Measurements from ENCODE around the gene EFS. TPM values are rescaled to one million over a fixed set of nuclear protein-coding genes. Genes with fewer than 3 reads are reported as not detected.

The EFS gene, protein sequence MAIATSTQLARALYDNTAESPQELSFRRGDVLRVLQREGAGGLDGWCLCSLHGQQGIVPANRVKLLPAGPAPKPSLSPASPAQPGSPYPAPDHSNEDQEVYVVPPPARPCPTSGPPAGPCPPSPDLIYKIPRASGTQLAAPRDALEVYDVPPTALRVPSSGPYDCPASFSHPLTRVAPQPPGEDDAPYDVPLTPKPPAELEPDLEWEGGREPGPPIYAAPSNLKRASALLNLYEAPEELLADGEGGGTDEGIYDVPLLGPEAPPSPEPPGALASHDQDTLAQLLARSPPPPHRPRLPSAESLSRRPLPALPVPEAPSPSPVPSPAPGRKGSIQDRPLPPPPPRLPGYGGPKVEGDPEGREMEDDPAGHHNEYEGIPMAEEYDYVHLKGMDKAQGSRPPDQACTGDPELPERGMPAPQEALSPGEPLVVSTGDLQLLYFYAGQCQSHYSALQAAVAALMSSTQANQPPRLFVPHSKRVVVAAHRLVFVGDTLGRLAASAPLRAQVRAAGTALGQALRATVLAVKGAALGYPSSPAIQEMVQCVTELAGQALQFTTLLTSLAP
- 10 to 100 TPM in 1 of 4 donors, 1 to 10 TPM in 3; 7.0 to 12.9 (median 8.6) TPM for total RNA-seq

DNA sequence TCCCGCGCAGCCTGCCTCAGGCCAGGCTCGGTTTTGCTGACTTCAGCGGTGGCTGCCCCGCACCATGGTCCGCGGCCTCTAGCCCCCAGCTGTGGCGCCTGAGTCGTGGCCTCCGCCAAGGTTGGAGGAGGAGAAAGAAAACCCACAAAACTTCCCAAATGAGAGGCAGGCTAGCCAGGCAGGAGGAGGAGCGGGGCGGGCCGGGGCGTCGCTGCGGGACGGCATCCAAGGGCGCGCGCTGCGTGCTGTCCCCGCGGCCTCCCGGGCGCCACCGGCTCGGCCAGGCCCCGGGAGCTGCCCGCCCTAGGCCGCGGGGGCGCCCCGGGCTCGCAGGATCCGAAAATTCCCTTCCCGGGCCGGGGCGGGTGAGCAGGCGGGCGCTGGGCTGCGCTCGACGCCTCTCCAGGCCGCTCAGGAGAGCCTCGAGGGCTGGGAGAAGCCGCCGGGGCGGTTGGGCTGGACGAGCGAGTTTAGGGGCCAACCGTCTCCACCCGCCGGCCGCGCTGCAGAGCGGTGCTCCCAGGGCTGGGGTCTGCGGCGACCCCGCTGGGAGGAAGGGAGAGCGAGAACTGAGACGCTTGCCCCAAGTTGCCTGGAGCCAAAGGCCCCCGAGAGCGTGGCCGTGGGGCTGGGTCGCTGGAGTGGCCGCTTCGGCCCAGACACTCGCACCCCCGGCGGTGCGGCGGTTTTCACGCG lies at the start of gene EFS:
EFS (minus strand) TSS at position 137 of the 696 bp plus-strand sequence. CDS start 147 bp downstream, outside the sequence.
- WGBS, 2 donors, result 3 to 4% methylated on average over 10 to 18 of the region's 74 CpGs
- DNase-seq, result peak; percentile 47
- Histone ChIP-seq H3K4me3 (replicated peaks in 1 of 3) (peak within 1 kb of the TSS; percentile 23 to 63 (median 63)), H3K27me3 (no peaks in the 10 kb centered on the region), H3K36me3 (no peaks in the 10 kb centered on the region), H3K4me1 (peaks cover 3 to 13% of the 10 kb centered on the region in 2 donors), H3K9me3 (no peaks in the 10 kb centered on the region), H3K27ac (peak within 1 kb of the TSS; percentile 84 to 88 (median 84))
- intact Hi-C loops (cut with DNase I), result no loop called here
- TF ChIP-seq POLR2A (IDR thresholded peaks at IDR 0.05), result peak in 1 of 2 donors; percentile 30
- TF ChIP-seq, protein P1, sequence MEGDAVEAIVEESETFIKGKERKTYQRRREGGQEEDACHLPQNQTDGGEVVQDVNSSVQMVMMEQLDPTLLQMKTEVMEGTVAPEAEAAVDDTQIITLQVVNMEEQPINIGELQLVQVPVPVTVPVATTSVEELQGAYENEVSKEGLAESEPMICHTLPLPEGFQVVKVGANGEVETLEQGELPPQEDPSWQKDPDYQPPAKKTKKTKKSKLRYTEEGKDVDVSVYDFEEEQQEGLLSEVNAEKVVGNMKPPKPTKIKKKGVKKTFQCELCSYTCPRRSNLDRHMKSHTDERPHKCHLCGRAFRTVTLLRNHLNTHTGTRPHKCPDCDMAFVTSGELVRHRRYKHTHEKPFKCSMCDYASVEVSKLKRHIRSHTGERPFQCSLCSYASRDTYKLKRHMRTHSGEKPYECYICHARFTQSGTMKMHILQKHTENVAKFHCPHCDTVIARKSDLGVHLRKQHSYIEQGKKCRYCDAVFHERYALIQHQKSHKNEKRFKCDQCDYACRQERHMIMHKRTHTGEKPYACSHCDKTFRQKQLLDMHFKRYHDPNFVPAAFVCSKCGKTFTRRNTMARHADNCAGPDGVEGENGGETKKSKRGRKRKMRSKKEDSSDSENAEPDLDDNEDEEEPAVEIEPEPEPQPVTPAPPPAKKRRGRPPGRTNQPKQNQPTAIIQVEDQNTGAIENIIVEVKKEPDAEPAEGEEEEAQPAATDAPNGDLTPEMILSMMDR (IDR thresholded peaks at IDR 0.05), result peak in 1 of 6 experiments; percentile 5

DNA sequence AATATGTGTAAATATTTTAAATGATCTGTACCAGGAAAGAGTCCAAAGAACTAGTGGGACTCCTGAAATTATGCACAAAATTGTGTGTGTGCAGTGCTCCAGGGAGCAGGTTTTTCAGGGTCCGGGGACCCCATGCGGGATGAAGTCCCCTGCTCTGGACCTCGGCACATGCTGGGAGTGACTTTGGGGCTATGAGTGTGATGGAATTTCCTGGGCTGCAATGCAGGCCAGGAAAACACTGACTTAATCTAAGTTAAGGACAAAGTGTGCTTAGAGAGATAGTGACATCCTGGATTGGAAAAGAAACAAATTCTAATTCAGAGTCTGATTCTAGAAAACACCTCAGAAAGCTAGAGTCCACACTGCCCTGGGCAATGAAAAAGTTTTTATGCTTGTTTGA lies 49.3 kb upstream of the EFS start:
- no peaks in the 10 kb centered on the region for H3K4me1 ChIP-seq
- H3K4me3 ChIP-seq (replicated peaks in 1 of 3), result no peak overlapping the region
- DNase-seq, result no peak
- H3K36me3 ChIP-seq, result no peaks in the 10 kb centered on the region
- no peaks in the 10 kb centered on the region for H3K27me3 ChIP-seq
- intact Hi-C loops (cut with DNase I), result no loop called here
- TF ChIP-seq, protein P1 (IDR thresholded peaks at IDR 0.05), result no peak
- no peak for TF ChIP-seq POLR2A (IDR thresholded peaks at IDR 0.05)
- no peak overlapping the region for H3K27ac ChIP-seq
- H3K9me3 ChIP-seq, result no peaks in the 10 kb centered on the region
- WGBS, 2 donors, result 40 to 79% methylated on average over 3 of the region's 3 CpGs

DNA sequence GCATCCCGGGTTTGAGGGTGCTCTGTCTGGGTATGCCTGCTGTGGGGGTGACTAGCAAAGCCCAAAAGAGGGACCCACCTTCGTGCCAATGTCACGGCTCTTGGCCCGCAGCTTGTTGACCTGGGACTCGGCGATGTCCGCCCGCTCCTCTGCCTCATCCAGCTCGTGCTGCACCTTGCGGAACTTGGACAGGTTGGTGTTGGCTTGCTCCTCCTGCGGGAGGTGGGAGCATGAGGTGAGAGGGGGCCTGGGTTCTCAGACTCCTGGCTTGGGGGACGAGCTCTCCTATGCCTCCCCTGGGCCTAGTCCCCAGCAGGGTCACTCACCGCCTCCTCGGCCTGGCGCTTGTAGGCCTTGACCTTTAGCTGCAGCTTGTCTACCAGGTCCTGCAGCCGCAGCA lies 48.7 kb upstream of the EFS start:
- Histone ChIP-seq H3K9me3 (no peaks in the 10 kb centered on the region), H3K4me1 (no peaks in the 10 kb centered on the region), H3K36me3 (no peaks in the 10 kb centered on the region), H3K27ac (no peak overlapping the region), H3K4me3 (replicated peaks in 1 of 3) (no peak overlapping the region), H3K27me3 (no peaks in the 10 kb centered on the region)
- WGBS, 2 donors, result 83 to 88% methylated on average over 12 to 16 of the region's 16 CpGs
- DNase-seq, result no peak
- TF ChIP-seq POLR2A (IDR thresholded peaks at IDR 0.05), result no peak
- TF ChIP-seq, protein P1 (IDR thresholded peaks at IDR 0.05), result no peak
- intact Hi-C loops (cut with DNase I), result no loop called here

DNA sequence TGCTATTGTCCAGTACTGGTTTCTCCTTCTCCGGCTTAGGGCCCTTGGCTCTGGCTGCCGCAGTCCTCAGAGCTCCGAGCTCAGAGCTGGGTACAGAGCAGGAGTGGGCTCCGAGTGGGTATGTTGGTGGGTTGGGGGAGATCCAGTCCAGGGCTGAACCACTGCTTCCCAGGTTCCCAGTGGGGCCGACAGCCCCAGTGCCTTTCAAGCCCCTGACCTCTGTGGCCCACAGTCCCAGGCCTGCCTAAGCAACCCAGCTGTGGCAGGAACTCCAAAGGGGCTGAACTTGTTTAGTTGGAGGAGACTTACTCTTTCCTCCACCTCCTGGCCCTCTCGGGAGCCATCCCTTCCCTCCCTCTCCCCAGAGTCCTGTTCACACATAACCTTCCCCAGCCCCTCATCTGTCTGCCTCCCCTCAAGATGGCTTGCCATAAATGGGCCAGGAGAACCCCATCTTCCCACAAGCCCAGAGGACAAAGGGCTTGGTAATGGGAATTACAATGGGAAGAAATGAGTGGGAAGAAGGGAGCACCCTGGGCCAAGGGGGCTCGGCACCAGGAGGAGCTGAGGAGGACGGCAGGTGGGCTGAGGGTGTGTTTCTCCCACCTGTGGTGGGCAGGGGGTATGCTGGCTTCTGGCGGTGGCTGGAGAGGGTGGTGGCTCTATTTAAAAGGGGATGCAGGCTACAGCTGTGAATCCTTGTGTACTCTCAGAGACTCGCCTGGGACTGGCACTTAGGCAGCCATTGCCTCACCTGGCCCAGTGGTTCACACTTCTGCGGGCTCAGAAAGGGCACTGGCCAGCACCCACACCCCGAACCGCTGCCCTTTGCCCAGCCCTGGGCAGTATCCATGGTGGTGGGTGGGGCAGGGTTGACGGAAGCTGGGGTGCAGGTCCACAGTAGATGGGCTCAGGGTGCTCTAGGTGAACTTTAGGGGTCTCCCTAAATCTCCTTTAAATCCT lies 46.9 kb upstream of the EFS start:
- Histone ChIP-seq H3K4me1 (no peaks in the 10 kb centered on the region), H3K27ac (no peak overlapping the region), H3K4me3 (replicated peaks in 1 of 3) (no peak overlapping the region), H3K27me3 (no peaks in the 10 kb centered on the region), H3K36me3 (no peaks in the 10 kb centered on the region), H3K9me3 (no peaks in the 10 kb centered on the region)
- WGBS, 2 donors, result 85 to 88% methylated on average over 14 of the region's 14 CpGs
- TF ChIP-seq, protein P1 (IDR thresholded peaks at IDR 0.05), result no peak
- no peak for TF ChIP-seq POLR2A (IDR thresholded peaks at IDR 0.05)
- intact Hi-C loops (cut with DNase I), result no loop called here
- no peak for DNase-seq

Data from thyroid gland (tissue), 4 donors.